ENCODE measurements around the gene GPX4. TPM values are rescaled to one million over a fixed set of nuclear protein-coding genes. Genes with fewer than 3 reads are reported as not detected.

Gene GPX4
- total RNA-seq, 6 donors from 2014 or later = 370 to 717 (median 484) TPM

GRCh38 chr19:1074544-1075283 lies 29.1 kb upstream of the GPX4 start:
- H3K4me1 ChIP-seq = peaks cover 48 to 80% (median 57%) of the 10 kb centered on the region in 4 donors
- peaks cover 0 to 42% (median 25%) of the 10 kb centered on the region in 4 donors for H3K36me3 ChIP-seq

DNA sequence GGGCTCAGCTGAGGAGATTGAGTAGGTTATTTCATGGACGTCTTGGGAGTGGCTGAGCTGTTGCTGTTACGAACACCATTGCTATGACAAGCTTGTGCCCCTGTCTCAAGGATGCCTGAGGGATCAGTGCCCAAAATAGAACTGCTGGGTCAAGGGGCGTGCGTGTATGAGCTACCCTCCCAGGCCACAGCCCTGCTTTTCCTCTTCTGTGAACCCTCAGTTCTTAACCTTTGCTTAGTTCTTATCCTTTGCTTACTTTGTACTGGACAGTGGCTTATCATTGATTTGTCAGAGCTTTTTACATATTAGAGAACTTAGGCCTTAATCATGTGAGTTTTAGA lies 27.8 kb upstream of the GPX4 start:
- ATAC-seq (ENCODE audit: low FRiP score in 2 of 2) (no peak), DNase-seq (no peak)
- no peaks in the 10 kb centered on the region for H3K9me3 ChIP-seq
- peaks cover 0 to 1% (median 0%) of the 10 kb centered on the region in 4 donors for H3K27me3 ChIP-seq
- TF ChIP-seq POLR2AphosphoS5 (IDR thresholded peaks at IDR 0.05) (no peak), POLR2A (IDR thresholded peaks at IDR 0.05) (no peak), EP300 (IDR thresholded peaks at IDR 0.05) (no peak)
- TF ChIP-seq, protein P1, sequence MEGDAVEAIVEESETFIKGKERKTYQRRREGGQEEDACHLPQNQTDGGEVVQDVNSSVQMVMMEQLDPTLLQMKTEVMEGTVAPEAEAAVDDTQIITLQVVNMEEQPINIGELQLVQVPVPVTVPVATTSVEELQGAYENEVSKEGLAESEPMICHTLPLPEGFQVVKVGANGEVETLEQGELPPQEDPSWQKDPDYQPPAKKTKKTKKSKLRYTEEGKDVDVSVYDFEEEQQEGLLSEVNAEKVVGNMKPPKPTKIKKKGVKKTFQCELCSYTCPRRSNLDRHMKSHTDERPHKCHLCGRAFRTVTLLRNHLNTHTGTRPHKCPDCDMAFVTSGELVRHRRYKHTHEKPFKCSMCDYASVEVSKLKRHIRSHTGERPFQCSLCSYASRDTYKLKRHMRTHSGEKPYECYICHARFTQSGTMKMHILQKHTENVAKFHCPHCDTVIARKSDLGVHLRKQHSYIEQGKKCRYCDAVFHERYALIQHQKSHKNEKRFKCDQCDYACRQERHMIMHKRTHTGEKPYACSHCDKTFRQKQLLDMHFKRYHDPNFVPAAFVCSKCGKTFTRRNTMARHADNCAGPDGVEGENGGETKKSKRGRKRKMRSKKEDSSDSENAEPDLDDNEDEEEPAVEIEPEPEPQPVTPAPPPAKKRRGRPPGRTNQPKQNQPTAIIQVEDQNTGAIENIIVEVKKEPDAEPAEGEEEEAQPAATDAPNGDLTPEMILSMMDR (IDR thresholded peaks at IDR 0.05) = no peak
- peaks cover 39 to 70% (median 45%) of the 10 kb centered on the region in 4 donors for H3K4me1 ChIP-seq
- WGBS, 2 donors = 55 to 86% methylated on average over 4 of the region's 4 CpGs
- peak overlapping the region; percentile 40 to 74 (median 69) for H3K27ac ChIP-seq
- peaks cover 5 to 49% (median 35%) of the 10 kb centered on the region in 4 donors for H3K36me3 ChIP-seq
- H3K4me3 ChIP-seq = no peak overlapping the region

More at GRCh38 chr19:1074544-1075283, 29.1 kb upstream of the GPX4 start:
- Histone ChIP-seq H3K27ac (peak overlapping the region; percentile 40 to 80 (median 72)), H3K27me3 (peaks cover 0 to 6% (median 0%) of the 10 kb centered on the region in 4 donors), H3K4me3 (peak overlapping the region in 3 of 4 donors; percentile 26 to 41 (median 39)), H3K9me3 (no peaks in the 10 kb centered on the region)
- DNase-seq (peak; percentile 94 to 95), ATAC-seq (ENCODE audit: low FRiP score in 2 of 2) (peak; percentile 55 to 71)
- WGBS, 2 donors = 16 to 19% methylated on average over 9 to 20 of the region's 54 CpGs
- TF ChIP-seq EP300 (IDR thresholded peaks at IDR 0.05) (no peak), POLR2A (IDR thresholded peaks at IDR 0.05) (no peak), POLR2AphosphoS5 (IDR thresholded peaks at IDR 0.05) (no peak)
- TF ChIP-seq, protein P1 (IDR thresholded peaks at IDR 0.05) = no peak

GRCh38 chr19:1076951-1077350 lies 26.8 kb upstream of the GPX4 start:
- 32 to 44% methylated on average over 14 to 16 of the region's 16 CpGs for WGBS, 2 donors

DNA sequence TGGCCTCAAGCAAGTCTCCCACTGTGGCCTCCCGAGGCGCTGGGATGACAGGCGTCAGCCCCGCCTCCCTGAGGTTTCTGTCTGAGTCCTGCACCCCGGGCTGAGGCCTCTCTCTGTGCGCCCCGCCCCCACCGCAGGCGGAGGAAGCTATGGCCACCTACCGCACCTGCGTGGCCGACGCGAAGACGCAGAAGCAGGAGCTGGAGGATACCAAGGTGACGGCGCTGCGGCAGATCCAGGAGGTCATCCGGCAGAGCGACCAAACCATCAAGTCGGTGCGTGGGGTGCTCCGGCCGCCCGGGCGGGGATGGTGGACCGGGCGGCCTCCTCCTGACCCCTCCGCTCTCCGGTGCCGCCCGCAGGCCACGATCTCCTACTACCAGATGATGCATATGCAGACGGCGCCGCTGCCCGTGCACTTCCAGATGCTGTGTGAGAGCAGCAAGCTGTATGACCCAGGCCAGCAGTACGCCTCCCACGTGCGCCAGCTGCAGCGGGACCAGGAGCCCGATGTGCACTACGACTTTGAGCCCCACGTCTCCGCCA lies 24.2 kb upstream of the GPX4 start:
- no peak overlapping the region for H3K27ac ChIP-seq
- WGBS, 2 donors = 91 to 93% methylated on average over 25 to 42 of the region's 45 CpGs
- no peaks in the 10 kb centered on the region for H3K27me3 ChIP-seq
- DNase-seq = peak in 1 of 2 donors; percentile 87
- H3K4me3 ChIP-seq = no peak overlapping the region
- TF ChIP-seq POLR2AphosphoS5 (IDR thresholded peaks at IDR 0.05) = no peak
- TF ChIP-seq, protein P1 (IDR thresholded peaks at IDR 0.05) = no peak
- TF ChIP-seq EP300 (IDR thresholded peaks at IDR 0.05) = no peak
- TF ChIP-seq POLR2A (IDR thresholded peaks at IDR 0.05) = no peak
- no peaks in the 10 kb centered on the region for H3K9me3 ChIP-seq
- H3K4me1 ChIP-seq = peaks cover 35 to 60% (median 42%) of the 10 kb centered on the region in 4 donors
- H3K36me3 ChIP-seq = peaks cover 5 to 65% (median 56%) of the 10 kb centered on the region in 4 donors
- ATAC-seq (ENCODE audit: low FRiP score in 2 of 2) = no peak

More at GRCh38 chr19:1076951-1077350, 26.8 kb upstream of the GPX4 start:
- Histone ChIP-seq H3K4me1 (peaks cover 44 to 68% (median 44%) of the 10 kb centered on the region in 4 donors), H3K27me3 (no peaks in the 10 kb centered on the region), H3K27ac (peak overlapping the region; percentile 22 to 74 (median 62)), H3K36me3 (peaks cover 5 to 58% (median 43%) of the 10 kb centered on the region in 4 donors), H3K9me3 (no peaks in the 10 kb centered on the region), H3K4me3 (peak overlapping the region in 3 of 4 donors; percentile 2 to 33 (median 28))
- peak; percentile 37 to 48 for ATAC-seq (ENCODE audit: low FRiP score in 2 of 2)
- TF ChIP-seq, protein P1 (IDR thresholded peaks at IDR 0.05) = no peak
- peak; percentile 20 to 23 for TF ChIP-seq POLR2AphosphoS5 (IDR thresholded peaks at IDR 0.05)
- DNase-seq = peak; percentile 77 to 85
